Measurements from ENCODE around the gene TMEM140.
A peak's percentile ranks its signal among the peaks of the same experiment; 100 is the strongest.
"Not testable (repeated sequence)": the region's sequence is repeated elsewhere in the genome, so short reads cannot be mapped to it uniquely, and the experiment has no call there.

TMEM140 gene

GRCh38 chr7:135158141-135158655, 10.3 kb downstream of the TMEM140 start:
- no peak for DNase-seq

- DNase-seq: no peak
These were observed 11.0 kb downstream of the TMEM140 start for GRCh38 chr7:135158874-135159273.

GRCh38 chr7:135159359-135160085, 11.7 kb downstream of the TMEM140 start:
- no peak for DNase-seq

GRCh38 chr7:135160098-135160857, 12.4 kb downstream of the TMEM140 start:
- DNase-seq: no peak

- DNase-seq: no peak
These were observed 13.2 kb downstream of the TMEM140 start for GRCh38 chr7:135160858-135161653.

GRCh38 chr7:135161669-135162068, 13.8 kb downstream of the TMEM140 start:
- DNase-seq: no peak

- no peak for DNase-seq
These were observed 14.6 kb downstream of the TMEM140 start for GRCh38 chr7:135162382-135163001.

GRCh38 chr7:135164357-135165061, 16.6 kb downstream of the TMEM140 start:
- no peak for DNase-seq

- DNase-seq: no peak
These were observed 18.0 kb downstream of the TMEM140 start for GRCh38 chr7:135165862-135166261.

- DNase-seq: no peak
These were observed 18.6 kb downstream of the TMEM140 start for GRCh38 chr7:135166338-135166990.

GRCh38 chr7:135167365-135167917, 19.6 kb downstream of the TMEM140 start:
- DNase-seq: no peak

GRCh38 chr7:135168001-135168400, 20.1 kb downstream of the TMEM140 start:
- DNase-seq: peak in 2 of 58 donors; percentile 18 to 54

GRCh38 chr7:135168489-135169140, 20.7 kb downstream of the TMEM140 start:
- DNase-seq: no peak

GRCh38 chr7:135169141-135169963, 21.5 kb downstream of the TMEM140 start:
- DNase-seq: no peak

- DNase-seq: no peak
These were observed 22.0 kb downstream of the TMEM140 start for GRCh38 chr7:135169964-135170273.

- peak; percentile 40 to 94 (median 88) for DNase-seq
These were observed 22.6 kb downstream of the TMEM140 start, which contains the start of gene CYREN for GRCh38 chr7:135170274-135170997. CYREN (minus strand) TSS chr7:135170707; CDS start chr7:135168922, 1,785 bp downstream.

GRCh38 chr7:135170998-135171481, 23.2 kb downstream of the TMEM140 start:
- DNase-seq: not testable (repeated sequence)
